Gastrocnemius medialis (tissue), 4 donors: ENCODE measurements around the gene GCN1.
"Not testable (repeated sequence)": the region's sequence is repeated elsewhere in the genome, so short reads cannot be mapped to it uniquely, and the experiment has no call there.

ENCODE experiments used
- CTCF ChIP-seq, 5 experiments: fragments of 450-650 bp in 3 of 5; fragments of 200-600 bp in 2 of 5; sonication (generic) in 2 of 5; IDR thresholded peaks in 4 of 5; conservative IDR thresholded peaks in 1 of 5; 1 replicate in 4 of 5; 2 replicates in 1 of 5; pipeline ENCODE4 v1.5.1; 2016 to 2019; ENCODE audit warnings: antibody characterized with exemption in 5 of 5, mild to moderate bottlenecking in 3 of 5, moderate library complexity in 3 of 5
- POLR2A ChIP-seq, 2 donors: fragments of 450-650 bp; IDR thresholded peaks; one replicate each; pipeline ENCODE4 v1.6.1; 2017; ENCODE audit warnings: antibody characterized with exemption in 2 of 2, mild to moderate bottlenecking in 2 of 2, moderate library complexity in 2 of 2

- not testable (repeated sequence) for TF ChIP-seq POLR2A (IDR thresholded peaks at IDR 0.05); CTCF (IDR thresholded peaks at IDR 0.05 in 4 of 5, conservative IDR thresholded peaks at IDR 0.05 in 1 of 5)
Observed at GRCh38 chr12:120213182-120213581, 18.7 kb upstream of the GCN1 start.
